Neural cell (in vitro differentiated cells): ENCODE measurements around the gene TTC39A. TPM values are rescaled to one million over a fixed set of nuclear protein-coding genes. Genes with fewer than 3 reads are reported as not detected.

ENCODE experiments used
- H2AFZ ChIP-seq: fragments of 200-600, 300-800 bp; sonication (generic), shearing (Covaris generic); 2 replicates; pipeline ENCODE4 v1.6.0; 2014; ENCODE audit warnings: low read depth, mild to moderate bottlenecking, antibody characterized with exemption, low read length, moderate library complexity
- H3F3A ChIP-seq: fragments of 200-600 bp; shearing (Covaris generic); 2 replicates; pipeline ENCODE4 v1.6.1; 2016; ENCODE audit warnings: mild to moderate bottlenecking, moderate library complexity, mixed read lengths, antibody characterized with exemption, low read length; ENCODE audit not compliant: insufficient read depth, poor library complexity, severe bottlenecking
- H3K27ac ChIP-seq: fragments of 200-600, 300-800 bp; sonication (generic), shearing (Covaris generic); 2 replicates; pipeline ENCODE4 v1.5.1; 2014; ENCODE audit warnings: mild to moderate bottlenecking, low read length, moderate library complexity
- H3K27me3 ChIP-seq: fragments of 300-800, 200-600 bp; sonication (generic), shearing (Covaris generic); 2 replicates; pipeline ENCODE4 v1.6.0; 2014; ENCODE audit warnings: mild to moderate bottlenecking, low read depth, low read length, moderate library complexity; ENCODE audit not compliant: insufficient read depth
- H3K36me3 ChIP-seq: fragments of 300-800, 200-600 bp; sonication (generic), shearing (Covaris generic); 2 replicates; pipeline ENCODE4 v1.5.1; 2014; ENCODE audit warnings: mild to moderate bottlenecking, antibody characterized with exemption, low read length, moderate library complexity; ENCODE audit not compliant: insufficient read depth
- H3K4me2 ChIP-seq: fragments of 300-800, 200-600 bp; sonication (generic), shearing (Covaris generic); 2 replicates; pipeline ENCODE4 v1.6.0; 2014; ENCODE audit warnings: mild to moderate bottlenecking, low read length
- H3K4me3 ChIP-seq: fragments of 300-800, 200-600 bp; sonication (generic), shearing (Covaris generic); 2 replicates; pipeline ENCODE4 v1.5.1; 2014; ENCODE audit warnings: mild to moderate bottlenecking, low read length, moderate library complexity
- H3K79me2 ChIP-seq: fragments of 200-600 bp; shearing (Covaris generic); replicated peaks from 2 replicates; pipeline ENCODE4 v1.6.0; 2014; ENCODE audit warnings: mild to moderate bottlenecking, low read length, moderate library complexity; ENCODE audit not compliant: insufficient read depth
- H3K9ac ChIP-seq: fragments of 300-800, 200-600 bp; sonication (generic), shearing (Covaris generic); 2 replicates; pipeline ENCODE4 v1.6.1; 2016; ENCODE audit warnings: mild to moderate bottlenecking, low read length, mixed read lengths
- H3K9me2 ChIP-seq: fragments of 200-600 bp; shearing (Covaris generic); 2 replicates; pipeline ENCODE4 v1.6.1; 2016; ENCODE audit warnings: mild to moderate bottlenecking, low read length, mixed read lengths; ENCODE audit not compliant: insufficient read depth
- H3K9me3 ChIP-seq: fragments of 200-600, 300-800 bp; sonication (generic), shearing (Covaris generic); 2 replicates; pipeline ENCODE4 v1.6.1; 2016; ENCODE audit warnings: mild to moderate bottlenecking, mixed run types, low read length, moderate library complexity, mixed read lengths
- H4K20me1 ChIP-seq: fragments of 200-600 bp; shearing (Covaris generic); 2 replicates; pipeline ENCODE4 v1.6.1; 2016; ENCODE audit warnings: mild to moderate bottlenecking, mixed run types; ENCODE audit not compliant: insufficient read depth
- EP300 ChIP-seq: fragments of 450-650 bp; conservative IDR thresholded peaks from 2 replicates; pipeline ENCODE4 v1.6.1; 2014; ENCODE audit warnings: antibody characterized with exemption, mild to moderate bottlenecking, moderate library complexity; ENCODE audit not compliant: poor library complexity, severe bottlenecking
- EZH2 ChIP-seq: fragments of 200-600, 300-800 bp; shearing (Covaris generic), sonication (generic); IDR thresholded peaks from 2 replicates; pipeline ENCODE4 v1.6.1; 2014; ENCODE audit warnings: antibody characterized with exemption, low read length, borderline replicate concordance, mild to moderate bottlenecking; ENCODE audit not compliant: insufficient read depth, poor library complexity, severe bottlenecking
- MXI1 ChIP-seq: fragments of 450-650 bp; conservative IDR thresholded peaks from 2 replicates; pipeline ENCODE4 v1.6.1; 2014; ENCODE audit warnings: antibody characterized with exemption, mild to moderate bottlenecking; ENCODE audit not compliant: poor library complexity, severe bottlenecking
- POLR2AphosphoS5 ChIP-seq: IDR thresholded peaks from 2 replicates; pipeline ENCODE4 v1.6.1; 2012
- RAD21 ChIP-seq: fragments of 450-650 bp; conservative IDR thresholded peaks from 2 replicates; pipeline ENCODE4 v1.6.1; 2014; ENCODE audit warnings: antibody characterized with exemption, mild to moderate bottlenecking, moderate library complexity
- SMC3 ChIP-seq: fragments of 450-650 bp; conservative IDR thresholded peaks from 2 replicates; pipeline ENCODE4 v1.6.1; 2014; ENCODE audit warnings: antibody characterized with exemption, mild to moderate bottlenecking, moderate library complexity; ENCODE audit not compliant: poor library complexity
- TAF1 ChIP-seq: IDR thresholded peaks from 2 replicates; pipeline ENCODE4 v1.6.1; 2012; ENCODE audit warnings: low read depth
- polyA plus RNA-seq: library from polyadenylated mRNA; depleted of rRNA; stranded (reverse); fragments of >200 nt; gene quantifications from 2 replicates; pipeline ENCODE4 v1.2.3, GENCODE V29; 2014
- TF ChIP-seq, protein P1 (sequence below): fragments of 450-650 bp; IDR thresholded peaks from 2 replicates; pipeline ENCODE4 v1.5.1; 2014; ENCODE audit warnings: antibody characterized with exemption, mild to moderate bottlenecking, moderate library complexity; ENCODE audit not compliant: poor library complexity, severe bottlenecking
- TF ChIP-seq, protein P2 (sequence below): IDR thresholded peaks from 2 replicates; pipeline ENCODE4 v1.6.1; 2012; ENCODE audit warnings: borderline replicate concordance

TTC39A gene
- polyA plus RNA-seq, 1 donor from 2014 or later, result 1.1 TPM

DNA sequence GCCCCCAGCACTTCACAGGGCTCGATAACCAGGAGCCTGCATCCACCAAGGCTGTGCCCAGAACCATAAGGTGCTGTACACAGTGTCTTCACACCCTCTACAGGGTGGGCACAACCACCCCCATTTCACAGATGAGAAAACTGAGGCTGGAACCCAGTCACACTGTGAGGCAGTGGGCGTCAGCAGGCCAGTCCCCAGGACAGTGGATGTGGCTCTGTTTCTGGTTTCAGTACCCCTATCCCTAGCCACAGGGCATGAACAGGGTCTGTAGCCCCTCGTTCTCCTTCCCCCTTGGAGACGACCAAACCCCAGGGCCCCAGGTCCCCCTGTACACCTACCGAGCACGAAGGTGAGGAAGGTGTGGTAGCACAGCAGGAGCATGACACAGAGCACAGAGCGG lies 27.6 kb downstream of the TTC39A start:
- Histone ChIP-seq H3K79me2 (no peaks in the 10 kb centered on the region), H3K4me2 (no peak overlapping the region)

DNA sequence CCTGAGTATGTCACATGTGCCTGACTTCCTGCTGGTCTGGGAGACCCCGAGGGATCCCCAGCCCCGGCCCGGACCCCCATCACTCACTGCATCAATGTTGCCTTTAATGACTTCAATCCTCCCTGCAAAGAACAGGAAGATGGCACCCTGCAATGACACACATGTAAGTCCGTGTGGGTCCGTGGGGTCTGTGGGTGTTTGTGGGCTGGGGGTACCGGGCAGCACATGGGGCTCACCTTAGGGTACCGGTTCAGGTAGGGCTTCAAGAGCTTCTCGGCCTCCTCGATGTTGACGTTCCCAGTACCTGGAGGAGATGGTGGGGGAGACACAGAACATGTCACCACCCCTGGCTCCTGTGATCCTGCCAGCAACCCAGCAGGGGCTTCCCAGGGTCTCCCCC lies 28.1 kb downstream of the TTC39A start:
- no peaks in the 10 kb centered on the region for H4K20me1 ChIP-seq
- H3K4me3 ChIP-seq, result no peak overlapping the region
- H3K27ac ChIP-seq, result no peak overlapping the region
- no peak overlapping the region for H2AFZ ChIP-seq
- no peaks in the 10 kb centered on the region for H3K27me3 ChIP-seq
- peaks cover 4% of the 10 kb centered on the region for H3K9me3 ChIP-seq
- no peak overlapping the region for H3K4me2 ChIP-seq
- no peaks in the 10 kb centered on the region for H3F3A ChIP-seq
- no peak overlapping the region for H3K9ac ChIP-seq
- TF ChIP-seq EP300, result no peak
- no peak for TF ChIP-seq EZH2
- TF ChIP-seq, protein P1, sequence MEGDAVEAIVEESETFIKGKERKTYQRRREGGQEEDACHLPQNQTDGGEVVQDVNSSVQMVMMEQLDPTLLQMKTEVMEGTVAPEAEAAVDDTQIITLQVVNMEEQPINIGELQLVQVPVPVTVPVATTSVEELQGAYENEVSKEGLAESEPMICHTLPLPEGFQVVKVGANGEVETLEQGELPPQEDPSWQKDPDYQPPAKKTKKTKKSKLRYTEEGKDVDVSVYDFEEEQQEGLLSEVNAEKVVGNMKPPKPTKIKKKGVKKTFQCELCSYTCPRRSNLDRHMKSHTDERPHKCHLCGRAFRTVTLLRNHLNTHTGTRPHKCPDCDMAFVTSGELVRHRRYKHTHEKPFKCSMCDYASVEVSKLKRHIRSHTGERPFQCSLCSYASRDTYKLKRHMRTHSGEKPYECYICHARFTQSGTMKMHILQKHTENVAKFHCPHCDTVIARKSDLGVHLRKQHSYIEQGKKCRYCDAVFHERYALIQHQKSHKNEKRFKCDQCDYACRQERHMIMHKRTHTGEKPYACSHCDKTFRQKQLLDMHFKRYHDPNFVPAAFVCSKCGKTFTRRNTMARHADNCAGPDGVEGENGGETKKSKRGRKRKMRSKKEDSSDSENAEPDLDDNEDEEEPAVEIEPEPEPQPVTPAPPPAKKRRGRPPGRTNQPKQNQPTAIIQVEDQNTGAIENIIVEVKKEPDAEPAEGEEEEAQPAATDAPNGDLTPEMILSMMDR, result no peak
- no peak for TF ChIP-seq MXI1
- no peak for TF ChIP-seq RAD21
- TF ChIP-seq TAF1, result no peak
- TF ChIP-seq SMC3, result no peak
- TF ChIP-seq, protein P2, sequence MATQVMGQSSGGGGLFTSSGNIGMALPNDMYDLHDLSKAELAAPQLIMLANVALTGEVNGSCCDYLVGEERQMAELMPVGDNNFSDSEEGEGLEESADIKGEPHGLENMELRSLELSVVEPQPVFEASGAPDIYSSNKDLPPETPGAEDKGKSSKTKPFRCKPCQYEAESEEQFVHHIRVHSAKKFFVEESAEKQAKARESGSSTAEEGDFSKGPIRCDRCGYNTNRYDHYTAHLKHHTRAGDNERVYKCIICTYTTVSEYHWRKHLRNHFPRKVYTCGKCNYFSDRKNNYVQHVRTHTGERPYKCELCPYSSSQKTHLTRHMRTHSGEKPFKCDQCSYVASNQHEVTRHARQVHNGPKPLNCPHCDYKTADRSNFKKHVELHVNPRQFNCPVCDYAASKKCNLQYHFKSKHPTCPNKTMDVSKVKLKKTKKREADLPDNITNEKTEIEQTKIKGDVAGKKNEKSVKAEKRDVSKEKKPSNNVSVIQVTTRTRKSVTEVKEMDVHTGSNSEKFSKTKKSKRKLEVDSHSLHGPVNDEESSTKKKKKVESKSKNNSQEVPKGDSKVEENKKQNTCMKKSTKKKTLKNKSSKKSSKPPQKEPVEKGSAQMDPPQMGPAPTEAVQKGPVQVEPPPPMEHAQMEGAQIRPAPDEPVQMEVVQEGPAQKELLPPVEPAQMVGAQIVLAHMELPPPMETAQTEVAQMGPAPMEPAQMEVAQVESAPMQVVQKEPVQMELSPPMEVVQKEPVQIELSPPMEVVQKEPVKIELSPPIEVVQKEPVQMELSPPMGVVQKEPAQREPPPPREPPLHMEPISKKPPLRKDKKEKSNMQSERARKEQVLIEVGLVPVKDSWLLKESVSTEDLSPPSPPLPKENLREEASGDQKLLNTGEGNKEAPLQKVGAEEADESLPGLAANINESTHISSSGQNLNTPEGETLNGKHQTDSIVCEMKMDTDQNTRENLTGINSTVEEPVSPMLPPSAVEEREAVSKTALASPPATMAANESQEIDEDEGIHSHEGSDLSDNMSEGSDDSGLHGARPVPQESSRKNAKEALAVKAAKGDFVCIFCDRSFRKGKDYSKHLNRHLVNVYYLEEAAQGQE, result no peak
- TF ChIP-seq POLR2AphosphoS5, result no peak
- H3K79me2 ChIP-seq, result no peaks in the 10 kb centered on the region
- no peaks in the 10 kb centered on the region for H3K9me2 ChIP-seq
- H3K36me3 ChIP-seq, result no peaks in the 10 kb centered on the region

More for the DNA sequence above, 27.6 kb downstream of the TTC39A start:
- H3K9me3 ChIP-seq, result peaks cover 4% of the 10 kb centered on the region
- no peak overlapping the region for H3K27ac ChIP-seq
- H3K9ac ChIP-seq, result no peak overlapping the region
- no peaks in the 10 kb centered on the region for H3K9me2 ChIP-seq
- H3K27me3 ChIP-seq, result no peaks in the 10 kb centered on the region
- H4K20me1 ChIP-seq, result no peaks in the 10 kb centered on the region
- no peaks in the 10 kb centered on the region for H3F3A ChIP-seq
- H3K36me3 ChIP-seq, result no peaks in the 10 kb centered on the region
- no peak for TF ChIP-seq POLR2AphosphoS5
- TF ChIP-seq SMC3, result no peak
- H2AFZ ChIP-seq, result no peak overlapping the region
- H3K4me3 ChIP-seq, result no peak overlapping the region

DNA sequence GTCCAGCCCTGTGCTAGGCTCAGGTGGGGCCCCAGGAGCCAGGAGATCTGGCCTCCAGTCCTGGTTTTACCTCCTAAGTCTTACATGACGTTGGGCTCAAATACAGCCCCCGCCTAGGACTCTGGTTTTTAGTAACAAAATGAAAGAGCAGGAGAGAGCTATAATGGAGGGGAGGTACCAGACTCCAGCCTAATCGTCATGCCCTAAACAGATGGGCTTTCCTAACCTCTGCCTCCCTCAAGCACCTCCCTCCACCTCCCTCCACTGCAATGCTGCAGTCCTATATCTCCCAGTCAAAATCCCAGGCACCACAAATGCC lies 28.6 kb downstream of the TTC39A start:
- peaks cover 4% of the 10 kb centered on the region for H3K9me3 ChIP-seq
- H3K27me3 ChIP-seq, result no peaks in the 10 kb centered on the region
- no peaks in the 10 kb centered on the region for H3K79me2 ChIP-seq
- no peaks in the 10 kb centered on the region for H4K20me1 ChIP-seq
- no peak overlapping the region for H3K4me3 ChIP-seq
- H3K9me2 ChIP-seq, result no peaks in the 10 kb centered on the region
- TF ChIP-seq RAD21 (no peak), POLR2AphosphoS5 (no peak), MXI1 (no peak), EP300 (no peak)
- TF ChIP-seq, protein P1, result no peak
- H2AFZ ChIP-seq, result no peak overlapping the region
- no peaks in the 10 kb centered on the region for H3F3A ChIP-seq
- no peak overlapping the region for H3K27ac ChIP-seq
- no peaks in the 10 kb centered on the region for H3K36me3 ChIP-seq
- no peak overlapping the region for H3K4me2 ChIP-seq
- H3K9ac ChIP-seq, result no peak overlapping the region
